Right lobe of liver (tissue), 6 donors: ENCODE data around the gene ASTE1. TPM values are rescaled to one million over a fixed set of nuclear protein-coding genes. Genes with fewer than 3 reads are reported as not detected.
A peak's percentile ranks its signal among the peaks of the same experiment; 100 is the strongest.

Experiments used
- ATAC-seq, 4 donors: fragments of 200-7000 bp; cut with Tn5 transposase; one replicate each; pipeline ENCODE4 v1.9.1; 2020; ENCODE audit warnings: mild to moderate bottlenecking in 4 of 4, moderate library complexity in 4 of 4
- DNase-seq, 3 donors: peaks; one replicate each; pipeline ENCODE4 v3.0.0-alpha.2; 2020
- H3K27ac ChIP-seq, 3 donors: fragments of 200-600 bp; one replicate each; pipeline ENCODE4 v1.8.0; 2022
- H3K27me3 ChIP-seq, 2 donors: fragments of 200-600 bp; one replicate each; pipeline ENCODE4 v1.8.0; 2022
- H3K36me3 ChIP-seq, 4 donors: fragments of 200-600 bp; sonication (generic) in 1 of 4; one replicate each; pipeline versions ENCODE4 v1.5.1 to v1.8.0; 2017 to 2022; ENCODE audit warnings: control low read depth in 1 of 4
- H3K4me1 ChIP-seq, 4 donors: fragments of 200-600 bp; sonication (generic) in 1 of 4; one replicate each; pipeline versions ENCODE4 v1.5.1 to v1.8.0; 2017 to 2022; ENCODE audit warnings: control low read depth in 1 of 4
- H3K4me3 ChIP-seq, 3 donors: fragments of 200-600 bp; one replicate each; pipeline ENCODE4 v1.8.0; 2022
- H3K9me3 ChIP-seq, 4 donors: fragments of 200-600 bp; sonication (generic) in 1 of 4; one replicate each; pipeline versions ENCODE4 v1.5.1 to v1.8.0; 2017 to 2022; ENCODE audit warnings: control low read depth in 1 of 4
- POLR2A ChIP-seq: fragments of 450-650 bp; IDR thresholded peaks from one replicate; pipeline ENCODE4 v1.6.1; 2017; ENCODE audit warnings: antibody characterized with exemption, mild to moderate bottlenecking
- WGBS: methylation state at CpG from one replicate; pipeline ENCODE4 v1.1.6; 2018; ENCODE audit warnings: low coverage, low lambda C conversion rate; ENCODE audit not compliant: insufficient coverage; ENCODE audit errors: missing lambda C conversion rate; 5-methylcytosine and 5-hydroxymethylcytosine counted together
- intact Hi-C, 2 donors: fragments of 100-400 bp; cut with DNase I; formaldehyde crosslinking; loops; one replicate each; pipeline versions ENCODE4 v1.11.2 to v1.14.1; 2022
- total RNA-seq, 6 experiments: library from RNA; depleted of rRNA in 2 of 6; stranded (reverse); fragments of >200 nt in 2 of 6; fragmentation: NEBNext Ultra II Directional in 3 of 6; extraction: Animal tissue kit (Norgen Biotek cat#: 25700) in 3 of 6; gene quantifications; one replicate each; pipeline versions ENCODE4 v1.1.0 to v1.2.4, GENCODE V29; 2016 to 2023
- TF ChIP-seq, protein P1 (sequence below), 4 donors: fragments of 200-600 bp in 3 of 4; fragments of 450-650 bp in 1 of 4; IDR thresholded peaks; one replicate each; pipeline versions ENCODE4 v1.5.1 to v1.8.0; 2016 to 2022; ENCODE audit warnings: antibody characterized with exemption in 4 of 4, mild to moderate bottlenecking in 2 of 4
- donor health status: DM: no; HTN: yes; CAD: no.
- donor health status: DM: no; HTN: no; CAD: no.
- donor health status: DM: no; HTN: no; CAD: no.
- donor health status: DM: no; HTN: yes; CAD: no.
- donor health status: DM: no; HTN: yes; CAD: no.

The ASTE1 gene
- total RNA-seq, 6 experiments from 2014 or later = 3.0 to 4.6 (median 3.3) TPM

DNA sequence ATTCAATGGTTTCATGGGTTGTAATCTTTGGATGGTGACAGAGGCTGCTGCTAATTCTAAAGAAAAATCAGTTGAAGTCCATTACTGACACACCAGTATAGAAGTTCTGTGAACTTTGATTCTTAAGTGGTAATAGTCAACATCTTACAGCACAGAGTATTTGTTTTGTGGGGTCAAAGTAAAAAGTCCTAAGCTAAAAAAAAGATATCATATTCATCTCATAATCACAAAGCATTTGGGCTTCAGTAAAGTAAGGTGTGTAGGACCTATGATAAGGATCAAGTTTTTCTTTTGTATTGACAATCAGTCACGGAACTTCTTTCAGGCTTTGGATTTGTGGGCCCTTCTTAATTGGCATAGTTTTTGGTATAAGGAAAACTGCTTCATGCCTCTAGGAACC is 1.1 kb downstream of the ASTE1 start:
- ATAC-seq (no peak), DNase-seq (no peak)

DNA sequence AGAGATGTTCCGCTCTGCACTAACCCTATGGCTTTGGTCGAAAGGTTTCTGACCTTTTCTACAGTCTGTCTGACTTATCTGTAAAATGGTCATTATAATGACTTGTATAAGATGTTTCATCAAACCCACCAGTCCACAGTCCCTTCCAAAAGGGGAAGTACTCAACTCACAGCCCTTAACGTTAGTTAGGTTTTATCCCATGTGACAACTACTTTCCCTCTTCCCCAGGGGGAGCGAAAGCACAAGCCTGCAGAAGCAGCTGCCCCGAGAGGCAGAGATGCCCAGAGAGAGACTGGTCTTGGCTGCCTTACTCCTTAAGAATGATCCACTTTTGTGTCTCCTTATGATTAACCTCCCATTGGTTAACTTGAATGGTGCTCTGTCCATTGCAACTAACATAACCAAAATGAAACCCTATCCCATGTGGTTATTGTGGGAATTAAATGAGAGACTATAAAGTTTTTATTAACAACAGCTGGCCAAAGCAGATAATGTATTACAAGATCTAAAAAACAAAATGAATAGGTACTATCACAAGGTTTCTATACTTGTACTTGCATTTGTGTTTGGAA is 6.4 kb downstream of the ASTE1 start:
- Histone ChIP-seq H3K4me1 (peaks cover 0 to 4% (median 0%) of the 10 kb centered on the region in 4 donors), H3K27ac (no peak overlapping the region), H3K9me3 (no peaks in the 10 kb centered on the region), H3K27me3 (no peaks in the 10 kb centered on the region), H3K36me3 (peaks cover 0 to 25% (median 2%) of the 10 kb centered on the region in 4 donors), H3K4me3 (no peak overlapping the region)
- no peak for TF ChIP-seq POLR2A
- TF ChIP-seq, protein P1, sequence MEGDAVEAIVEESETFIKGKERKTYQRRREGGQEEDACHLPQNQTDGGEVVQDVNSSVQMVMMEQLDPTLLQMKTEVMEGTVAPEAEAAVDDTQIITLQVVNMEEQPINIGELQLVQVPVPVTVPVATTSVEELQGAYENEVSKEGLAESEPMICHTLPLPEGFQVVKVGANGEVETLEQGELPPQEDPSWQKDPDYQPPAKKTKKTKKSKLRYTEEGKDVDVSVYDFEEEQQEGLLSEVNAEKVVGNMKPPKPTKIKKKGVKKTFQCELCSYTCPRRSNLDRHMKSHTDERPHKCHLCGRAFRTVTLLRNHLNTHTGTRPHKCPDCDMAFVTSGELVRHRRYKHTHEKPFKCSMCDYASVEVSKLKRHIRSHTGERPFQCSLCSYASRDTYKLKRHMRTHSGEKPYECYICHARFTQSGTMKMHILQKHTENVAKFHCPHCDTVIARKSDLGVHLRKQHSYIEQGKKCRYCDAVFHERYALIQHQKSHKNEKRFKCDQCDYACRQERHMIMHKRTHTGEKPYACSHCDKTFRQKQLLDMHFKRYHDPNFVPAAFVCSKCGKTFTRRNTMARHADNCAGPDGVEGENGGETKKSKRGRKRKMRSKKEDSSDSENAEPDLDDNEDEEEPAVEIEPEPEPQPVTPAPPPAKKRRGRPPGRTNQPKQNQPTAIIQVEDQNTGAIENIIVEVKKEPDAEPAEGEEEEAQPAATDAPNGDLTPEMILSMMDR (IDR thresholded peaks at IDR 0.05) = no peak
- ATAC-seq (peak in 2 of 4 donors; percentile 29 to 32), DNase-seq (no peak)
- intact Hi-C loops = no loop called here
- WGBS = 79% methylated on average over 5 of the region's 5 CpGs

More for the DNA sequence above, 1.1 kb downstream of the ASTE1 start:
- Histone ChIP-seq H3K27ac (no peak overlapping the region), H3K36me3 (peaks cover 0 to 6% (median 0%) of the 10 kb centered on the region in 4 donors), H3K27me3 (no peaks in the 10 kb centered on the region), H3K4me3 (peak overlapping the region; percentile 62 to 81 (median 77)), H3K9me3 (no peaks in the 10 kb centered on the region), H3K4me1 (peaks cover 0 to 12% (median 0%) of the 10 kb centered on the region in 4 donors)
- WGBS = 46% methylated on average over 1 of the region's 1 CpG
- no peak for TF ChIP-seq POLR2A
- TF ChIP-seq, protein P1 (IDR thresholded peaks at IDR 0.05) = no peak
- intact Hi-C loops = no loop called here

DNA sequence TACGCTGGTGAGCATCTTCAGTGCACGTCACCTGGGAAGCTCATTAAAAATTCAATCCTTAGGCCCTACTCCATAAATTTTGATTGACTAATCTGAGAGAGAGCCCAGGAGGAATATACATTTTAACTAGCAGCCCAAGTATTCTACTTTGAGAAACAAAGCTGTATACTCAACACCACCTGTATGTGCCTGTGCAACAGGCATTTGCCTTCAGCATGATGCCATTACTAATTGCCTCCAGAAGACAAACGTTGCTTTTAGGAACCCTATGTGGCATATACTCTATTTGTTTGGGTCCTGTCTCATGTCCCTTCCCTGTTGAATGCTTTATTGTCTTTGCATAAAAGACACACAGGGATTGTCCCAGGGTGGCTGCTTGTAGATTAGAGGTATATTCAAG is 7.7 kb downstream of the ASTE1 start:
- H3K27ac ChIP-seq = no peak overlapping the region
- no peak overlapping the region for H3K4me3 ChIP-seq
- ATAC-seq (no peak), DNase-seq (no peak)
- TF ChIP-seq POLR2A = no peak
- TF ChIP-seq, protein P1 (IDR thresholded peaks at IDR 0.05) = no peak
- intact Hi-C loops = no loop called here
- H3K9me3 ChIP-seq = no peaks in the 10 kb centered on the region
- 89% methylated on average over 3 of the region's 3 CpGs for WGBS
- peaks cover 0 to 3% (median 0%) of the 10 kb centered on the region in 4 donors for H3K4me1 ChIP-seq
- H3K36me3 ChIP-seq = peaks cover 0 to 37% (median 2%) of the 10 kb centered on the region in 4 donors
- no peaks in the 10 kb centered on the region for H3K27me3 ChIP-seq

GRCh38 chr3:131009698-131010097 is 16.9 kb downstream of the ASTE1 start:
- peaks cover 0 to 29% (median 0%) of the 10 kb centered on the region in 4 donors for H3K36me3 ChIP-seq
- no peak for TF ChIP-seq POLR2A
- TF ChIP-seq, protein P1 (IDR thresholded peaks at IDR 0.05) = no peak

More at GRCh38 chr3:131009698-131010097, 16.9 kb downstream of the ASTE1 start:
- Histone ChIP-seq H3K4me1 (no peaks in the 10 kb centered on the region), H3K9me3 (no peaks in the 10 kb centered on the region), H3K27me3 (no peaks in the 10 kb centered on the region), H3K27ac (no peak overlapping the region), H3K4me3 (no peak overlapping the region)
- ATAC-seq (no peak), DNase-seq (no peak)
- 70% methylated on average over 1 of the region's 1 CpG for WGBS
- intact Hi-C loops = no loop called here
